GM23338 (cell line): ENCODE results near the gene SHISAL1. TPM values are rescaled to one million over a fixed set of nuclear protein-coding genes. Genes with fewer than 3 reads are reported as not detected.

Experiments
- ATAC-seq: fragments of 200-7000 bp; cut with Tn5 transposase; 3 replicates; pipeline ENCODE4 v1.9.1; 2020
- DNase-seq: peaks from one replicate; pipeline ENCODE4 v3.0.0-alpha.2; 2015; ENCODE audit warnings: low spot score
- H2AFZ ChIP-seq: fragments of 200-600 bp; sonication (generic); 2 replicates; pipeline ENCODE4 v1.8.0; 2016; ENCODE audit warnings: antibody characterized with exemption, mild to moderate bottlenecking, moderate library complexity
- H3F3A ChIP-seq: fragments of 200-600 bp; sonication (generic); replicated peaks from 2 replicates; pipeline ENCODE4 v1.8.0; 2017; ENCODE audit warnings: antibody characterized with exemption, mixed run types, low read depth
- H3K27ac ChIP-seq: fragments of 200-600 bp; sonication (generic); 2 replicates; pipeline ENCODE4 v1.6.1; 2016; ENCODE audit warnings: low read depth
- H3K27me3 ChIP-seq: fragments of 200-600 bp; sonication (generic); 2 replicates; pipeline ENCODE4 v1.8.0; 2016; ENCODE audit warnings: mild to moderate bottlenecking, mixed run types, moderate library complexity; ENCODE audit not compliant: insufficient read depth
- H3K36me3 ChIP-seq: fragments of 200-600 bp; sonication (generic); 2 replicates; pipeline ENCODE4 v1.8.0; 2016; ENCODE audit warnings: mild to moderate bottlenecking; ENCODE audit not compliant: insufficient read depth
- H3K4me1 ChIP-seq: fragments of 200-600 bp; sonication (generic); 2 replicates; pipeline ENCODE4 v1.8.0; 2016; ENCODE audit warnings: mild to moderate bottlenecking, moderate library complexity; ENCODE audit not compliant: insufficient read depth
- H3K4me2 ChIP-seq: fragments of 200-600 bp; sonication (generic); 2 replicates; pipeline ENCODE4 v1.7.1; 2017; ENCODE audit warnings: mixed run types
- H3K4me3 ChIP-seq: fragments of 200-600 bp; sonication (generic); 2 replicates; pipeline ENCODE4 v1.6.1; 2016; ENCODE audit warnings: mixed run types
- H3K79me2 ChIP-seq: fragments of 200-600 bp; sonication (generic); replicated peaks from 2 replicates; pipeline ENCODE4 v1.8.0; 2017; ENCODE audit warnings: mild to moderate bottlenecking; ENCODE audit not compliant: insufficient read depth
- H3K9me2 ChIP-seq: fragments of 200-600 bp; sonication (generic); 2 replicates; pipeline ENCODE4 v1.8.0; 2017; ENCODE audit not compliant: insufficient read depth
- H4K20me1 ChIP-seq: fragments of 200-600 bp; sonication (generic); replicated peaks from 2 replicates; pipeline ENCODE4 v1.8.0; 2017; ENCODE audit warnings: mild to moderate bottlenecking; ENCODE audit not compliant: insufficient read depth
- H3K27ac Mint-ChIP-seq: 2 replicates; pipeline ENCODE4 v1.8.0; 2020; ENCODE audit warnings: inconsistent platforms, mild to moderate bottlenecking, moderate library complexity, mixed read lengths
- H3K27me3 Mint-ChIP-seq: 3 replicates; pipeline ENCODE4 v1.8.0; 2022; ENCODE audit warnings: low read depth, mild to moderate bottlenecking, moderate library complexity, mixed read lengths, inconsistent platforms; ENCODE audit not compliant: insufficient read depth, poor library complexity
- H3K36me3 Mint-ChIP-seq: 3 replicates; pipeline ENCODE4 v1.8.0; 2021; ENCODE audit warnings: low read depth, mild to moderate bottlenecking, inconsistent platforms, moderate library complexity, mixed read lengths
- H3K4me1 Mint-ChIP-seq: 3 replicates; pipeline ENCODE4 v1.8.0; 2020; ENCODE audit warnings: mild to moderate bottlenecking, inconsistent platforms, mixed read lengths
- H3K4me3 Mint-ChIP-seq: 3 replicates; pipeline ENCODE4 v1.8.0; 2021; ENCODE audit warnings: moderate library complexity, mild to moderate bottlenecking, inconsistent platforms, mixed read lengths
- H3K9me3 Mint-ChIP-seq: 3 replicates; pipeline ENCODE4 v1.8.0; 2020; ENCODE audit warnings: moderate library complexity, mild to moderate bottlenecking, inconsistent platforms, mixed read lengths
- CREB1 ChIP-seq: fragments of 250-450 bp; sonication (Bioruptor Pico); IDR thresholded peaks from 2 replicates; pipeline ENCODE4 v1.5.0; 2020; ENCODE audit warnings: low read depth, mild to moderate bottlenecking, moderate library complexity
- CTCF ChIP-seq, 2 experiments: fragments of 200-600 bp in 1 of 2; sonication (generic) in 1 of 2; conservative IDR thresholded peaks; 2 replicates each; pipeline versions ENCODE4 v1.5.1 to v1.6.1; 2016 to 2017; ENCODE audit warnings: antibody characterized with exemption in 2 of 2, low read depth in 2 of 2, mild to moderate bottlenecking in 2 of 2, moderate library complexity in 1 of 2
- ETS1 ChIP-seq: IDR thresholded peaks from 2 replicates; pipeline ENCODE4 v1.6.1; 2016; ENCODE audit warnings: antibody characterized with exemption
- EZH2 ChIP-seq: fragments of 200-600 bp; sonication (generic); IDR thresholded peaks from one replicate; pipeline ENCODE4 v1.8.0; 2017; ENCODE audit warnings: antibody characterized with exemption, mild to moderate bottlenecking, low read depth; ENCODE audit not compliant: unreplicated experiment
- EZH2phosphoT487 ChIP-seq: fragments of 200-600 bp; sonication (generic); IDR thresholded peaks from one replicate; pipeline ENCODE4 v1.8.1; 2018; ENCODE audit warnings: antibody characterized with exemption; ENCODE audit not compliant: unreplicated experiment
- JUNB ChIP-seq: IDR thresholded peaks from one replicate; pipeline ENCODE4 v1.6.1; 2016; ENCODE audit warnings: antibody characterized with exemption; ENCODE audit not compliant: unreplicated experiment
- NANOG ChIP-seq: IDR thresholded peaks from 2 replicates; pipeline ENCODE4 v1.6.1; 2016; ENCODE audit warnings: antibody characterized with exemption, borderline replicate concordance
- POLR2AphosphoS5 ChIP-seq: IDR thresholded peaks from 2 replicates; pipeline ENCODE4 v1.6.1; 2016; ENCODE audit warnings: antibody characterized with exemption, low read depth
- REST ChIP-seq: IDR thresholded peaks from one replicate; pipeline ENCODE4 v1.6.1; 2018; ENCODE audit warnings: antibody characterized with exemption; ENCODE audit not compliant: unreplicated experiment
- STAT1 ChIP-seq: IDR thresholded peaks from one replicate; pipeline ENCODE4 v1.6.1; 2016; ENCODE audit warnings: antibody characterized with exemption; ENCODE audit not compliant: unreplicated experiment
- ZNF114 ChIP-seq: fragments of 250-450 bp; sonication (Bioruptor Pico); IDR thresholded peaks from 2 replicates; pipeline ENCODE4 v1.5.0; 2020; ENCODE audit warnings: mild to moderate bottlenecking, moderate library complexity
- ZNF331 ChIP-seq: fragments of 250-450 bp; sonication (Bioruptor Pico); IDR thresholded peaks from 2 replicates; pipeline ENCODE4 v1.5.0; 2020; ENCODE audit warnings: low read depth, mild to moderate bottlenecking, moderate library complexity
- ZNF462 ChIP-seq: fragments of 250-450 bp; sonication (Bioruptor Pico); IDR thresholded peaks from 2 replicates; pipeline ENCODE4 v1.5.0; 2020; ENCODE audit warnings: mild to moderate bottlenecking, moderate library complexity
- polyA plus RNA-seq: library from polyadenylated mRNA; unstranded; fragments of >200 nt; fragmentation: Nextera tagmentation; extraction: Ambion mirVana; gene quantifications from 2 replicates; pipeline ENCODE4 v1.2.1, GENCODE V29; 2016
- total RNA-seq: library from RNA; depleted of rRNA; stranded (reverse); fragments of >200 nt; shearing (Covaris generic); gene quantifications from 2 replicates; pipeline ENCODE4 v1.2.3, GENCODE V29; 2014

The SHISAL1 gene
- total and polyA plus RNA-seq, 2 experiments from 2014 or later: 0.71 to 3.4 TPM

- Histone ChIP-seq H3K4me3 (no peak overlapping the region), H3K4me2 (no peak overlapping the region), H2AFZ (no peak overlapping the region), H3F3A (no peaks in the 10 kb centered on the region), H4K20me1 (no peaks in the 10 kb centered on the region), H3K27ac (no peak overlapping the region), H3K36me3 (no peaks in the 10 kb centered on the region), H3K4me1 (no peaks in the 10 kb centered on the region), H3K9me2 (no peaks in the 10 kb centered on the region), H3K79me2 (no peaks in the 10 kb centered on the region), H3K27me3 (no peaks in the 10 kb centered on the region)
- peaks cover 2% of the 10 kb centered on the region for H3K27me3 Mint-ChIP-seq
- no peak for TF ChIP-seq EZH2
- TF ChIP-seq EZH2phosphoT487: no peak
- no peak for TF ChIP-seq ZNF462
- TF ChIP-seq NANOG: no peak
- TF ChIP-seq POLR2AphosphoS5: no peak
- TF ChIP-seq ZNF114 (CRISPR knock-in tag): no peak
- TF ChIP-seq ETS1: no peak
- no peak for TF ChIP-seq CREB1 (CRISPR knock-in tag)
- no peak for TF ChIP-seq ZNF331 (CRISPR knock-in tag)
- no peak for TF ChIP-seq STAT1
- TF ChIP-seq CTCF (conservative IDR thresholded peaks at IDR 0.05; ENCODE audit: low read depth in 2 of 2): no peak
- no peak for TF ChIP-seq JUNB
- TF ChIP-seq REST: no peak
- H3K4me3 Mint-ChIP-seq: no peak overlapping the region
- peaks cover 2% of the 10 kb centered on the region; the same call in 1 of the 3 replicates for H3K4me1 Mint-ChIP-seq
- H3K36me3 Mint-ChIP-seq: no peaks in the 10 kb centered on the region
- no peak for ATAC-seq
- H3K9me3 Mint-ChIP-seq: no peaks in the 10 kb centered on the region
- DNase-seq: no peak
- H3K27ac Mint-ChIP-seq: no peak overlapping the region
Observed at GRCh38 chr22:44202261-44202789, 110.4 kb downstream of the SHISAL1 start.
